Activated CD4-positive, alpha-beta T cell treated with anti-CD3 and anti-CD28 coated beads for 36 hours (primary cell): Measurements from ENCODE around the gene POU4F1. TPM values are rescaled to one million over a fixed set of nuclear protein-coding genes. Genes with fewer than 3 reads are reported as not detected.
A peak's percentile ranks its signal among the peaks of the same experiment; 100 is the strongest.

Source experiments
- ATAC-seq: fragments of 200-7000 bp; cut with Tn5 transposase; one replicate; pipeline ENCODE4 v1.10.0; 2021; ENCODE audit warnings: mild to moderate bottlenecking, moderate library complexity
- CTCF ChIA-PET: fragments of 350-600 bp; sonication (Branson Sonifier 250); formaldehyde crosslinking; loops from one replicate; lab custom pipeline; 2021; ENCODE audit warnings: antibody characterized with exemption; lab: Charles Lee
- POLR2A ChIA-PET: fragments of 350-600 bp; sonication (Branson Sonifier 250); formaldehyde crosslinking; loops from one replicate; lab custom pipeline; 2021; ENCODE audit warnings: antibody characterized with exemption, inconsistent platforms; lab: Charles Lee
- DNase-seq: peaks from one replicate; pipeline ENCODE4 v3.0.0-alpha.2; 2020
- H3K27ac Mint-ChIP-seq: one replicate; pipeline ENCODE4 v1.8.0; 2021; ENCODE audit warnings: mixed read lengths
- H3K27me3 Mint-ChIP-seq: one replicate; pipeline ENCODE4 v1.8.0; 2021; ENCODE audit warnings: mixed read lengths
- H3K36me3 Mint-ChIP-seq: one replicate; pipeline ENCODE4 v1.8.0; 2021; ENCODE audit warnings: low read depth, mixed read lengths
- H3K4me1 Mint-ChIP-seq: one replicate; pipeline ENCODE4 v1.8.0; 2021; ENCODE audit warnings: mixed read lengths
- H3K4me3 Mint-ChIP-seq: one replicate; pipeline ENCODE4 v1.8.0; 2021; ENCODE audit warnings: mild to moderate bottlenecking, moderate library complexity, mixed read lengths
- H3K9me3 Mint-ChIP-seq: one replicate; pipeline ENCODE4 v1.8.0; 2021; ENCODE audit warnings: low read depth, mixed read lengths
- intact Hi-C, 2 experiments: fragments of 100-400 bp; cut with DNase I in 1 of 2; cut with micrococcal nuclease in 1 of 2; formaldehyde crosslinking; loops; one replicate each; pipeline versions ENCODE4 v1.14.2 to v1.15.1; 2022 to 2024; cut with DNase I, micrococcal nuclease
- total RNA-seq, 2 experiments: library from RNA; stranded (reverse); gene quantifications; one replicate each; pipeline ENCODE4 v1.2.3, GENCODE V29; 2021

The POU4F1 gene
- total RNA-seq, 2 experiments from 2014 or later = 0.21 to 0.26 TPM

DNA sequence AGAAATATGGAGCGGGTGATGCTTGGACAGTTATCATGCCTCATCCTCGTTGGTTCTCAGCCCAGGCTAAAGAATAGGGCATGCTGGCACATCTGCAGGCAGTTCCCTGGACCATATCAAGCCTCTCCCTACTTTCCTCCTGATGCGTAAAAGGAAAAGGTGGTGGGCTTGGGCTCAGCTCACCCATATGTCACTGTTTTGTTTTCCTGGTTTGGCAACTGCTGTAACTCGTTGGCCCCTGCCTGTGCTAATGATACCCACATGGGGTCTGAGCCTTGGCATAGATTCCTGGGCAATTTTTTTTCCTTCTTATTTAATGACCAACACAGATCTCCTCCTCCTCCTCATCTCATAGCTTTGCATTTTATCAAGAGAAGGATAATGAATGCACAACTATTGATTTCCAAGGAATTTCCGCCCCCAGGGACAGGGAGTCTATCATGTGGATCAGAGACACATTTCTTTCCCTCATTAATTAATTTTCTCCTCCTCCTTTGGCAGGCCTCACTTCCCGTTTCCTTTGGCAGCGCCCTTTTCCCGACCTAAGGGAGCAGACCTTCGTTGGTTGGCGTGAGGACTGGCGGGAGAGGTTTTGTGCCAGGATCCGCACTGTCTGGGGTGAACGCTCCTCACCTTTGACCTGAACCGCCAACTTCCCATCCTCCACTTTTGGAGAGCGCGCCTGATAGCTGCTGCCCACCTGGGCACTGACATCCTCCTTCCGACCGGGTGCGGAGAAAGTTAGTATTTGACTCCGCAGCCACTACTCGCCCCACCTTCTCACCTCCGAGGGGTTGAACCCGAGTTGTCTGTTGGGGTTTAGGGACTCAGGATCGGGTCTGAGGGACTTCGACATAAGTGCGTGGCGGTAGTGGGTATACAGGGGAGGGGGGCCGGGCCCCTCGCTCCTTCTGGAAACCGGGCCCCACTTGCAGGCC is 3.4 kb upstream of the POU4F1 start:
- CTCF ChIA-PET = interaction anchor here (0.6 kb wide), 1 partner anchor 48 kb away, joined by 3 read pairs; no protein-coding TSS in a partner anchor
- intact Hi-C loops = loop anchor here in 1 of 2 experiments (5.0 kb wide), 1 partner anchor 909 kb away; the partner anchor contains the start of gene SLAIN1
- ATAC-seq (no peak), DNase-seq (no peak)
- Mint-ChIP-seq H3K4me1 (peaks cover 45% of the 10 kb centered on the region), H3K27ac (no peak overlapping the region), H3K9me3 (no peaks in the 10 kb centered on the region), H3K4me3 (no peak overlapping the region), H3K27me3 (peaks cover 81% of the 10 kb centered on the region), H3K36me3 (no peaks in the 10 kb centered on the region)
- POLR2A ChIA-PET = no interaction called here

DNA sequence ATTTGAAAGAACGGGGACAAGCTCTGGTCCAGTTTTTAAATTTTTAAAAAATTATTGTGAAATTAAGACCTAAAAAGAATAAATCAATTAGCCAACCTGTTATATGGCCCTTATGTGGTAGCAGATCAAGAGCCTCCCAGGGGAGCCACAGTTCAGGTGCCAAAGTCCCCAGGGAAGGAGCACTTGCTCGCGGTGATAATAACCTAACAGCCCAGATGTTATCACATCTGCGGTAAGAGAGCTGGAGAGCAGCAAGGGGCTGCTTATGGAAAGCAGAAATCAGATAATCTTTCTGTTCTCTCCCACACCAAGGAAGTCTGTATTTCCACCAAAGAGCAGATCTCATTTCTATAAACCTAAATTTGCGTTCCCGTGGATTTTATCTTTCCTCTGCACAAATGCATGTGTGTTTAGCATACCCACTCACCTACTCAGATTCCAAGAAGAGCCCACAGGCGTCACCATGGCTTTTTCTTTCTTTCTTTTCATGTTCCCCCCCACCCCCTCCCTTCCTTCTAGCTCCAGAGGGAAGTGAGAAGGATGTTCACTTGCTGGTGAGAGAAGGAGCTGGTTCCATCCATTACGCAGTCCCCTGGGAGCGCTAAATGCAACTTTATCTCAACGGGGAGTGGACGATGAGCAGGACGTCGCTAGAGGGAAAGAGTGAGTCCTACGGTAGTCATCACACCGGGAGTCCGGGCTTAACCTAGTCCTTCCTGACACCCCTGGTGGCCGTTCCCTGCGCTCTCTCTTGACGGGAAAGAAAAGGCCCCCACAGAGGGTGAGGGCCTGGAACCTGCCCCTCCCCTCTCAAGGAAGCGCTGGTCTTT is 1.6 kb upstream of the POU4F1 start:
- CTCF ChIA-PET = no interaction called here
- no peak overlapping the region for H3K27ac Mint-ChIP-seq
- H3K27me3 Mint-ChIP-seq = peaks cover 83% of the 10 kb centered on the region
- ATAC-seq (no peak), DNase-seq (no peak)
- peaks cover 49% of the 10 kb centered on the region for H3K4me1 Mint-ChIP-seq
- H3K36me3 Mint-ChIP-seq = no peaks in the 10 kb centered on the region
- no peak overlapping the region for H3K4me3 Mint-ChIP-seq
- H3K9me3 Mint-ChIP-seq = no peaks in the 10 kb centered on the region
- POLR2A ChIA-PET = no interaction called here
- intact Hi-C loops = loop anchor here in 1 of 2 experiments (2.0 to 5.0 kb wide), 3 partner anchors 54 to 908 kb away; partner anchors contain the start of genes OBI1 and SLAIN1

DNA sequence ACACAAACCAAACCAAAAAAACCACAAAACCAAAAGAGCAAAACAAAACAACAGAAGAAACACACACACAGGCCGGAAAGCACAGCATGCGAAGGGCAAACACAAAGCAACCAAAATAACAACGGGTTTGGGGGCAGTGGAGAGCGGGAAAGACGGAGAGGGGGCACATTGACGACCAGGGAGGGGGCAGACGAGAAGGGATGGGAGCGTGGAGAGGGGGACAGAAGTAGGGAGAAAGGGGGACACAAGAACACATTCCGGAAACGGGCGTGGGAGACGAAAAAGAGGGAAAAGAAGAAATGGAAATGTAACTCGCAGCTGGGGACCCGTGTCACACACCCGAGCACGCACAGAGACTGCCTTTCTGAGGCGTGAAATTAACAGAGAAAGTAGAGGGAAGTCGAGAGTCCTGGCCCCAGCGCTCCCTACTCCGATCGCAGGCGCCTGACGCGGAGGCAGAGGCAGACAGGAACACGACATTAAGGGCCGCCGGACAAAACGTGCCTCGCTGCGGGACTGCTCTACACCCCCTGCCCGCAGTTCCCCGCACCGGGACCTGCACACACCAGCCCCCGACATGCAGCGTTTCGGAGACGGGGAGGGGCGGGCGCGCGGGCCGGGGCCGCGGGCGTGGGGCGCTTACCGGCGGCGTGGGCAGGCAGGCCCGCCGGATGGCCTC is 652 bp downstream of the POU4F1 start:
- ATAC-seq (peak; percentile 25), DNase-seq (peak; percentile 48)
- Mint-ChIP-seq H3K27ac (no peak overlapping the region), H3K27me3 (peaks cover 81% of the 10 kb centered on the region), H3K36me3 (no peaks in the 10 kb centered on the region), H3K4me1 (peaks cover 39% of the 10 kb centered on the region), H3K4me3 (peak overlapping the region; percentile 67), H3K9me3 (peaks cover 2% of the 10 kb centered on the region)
- intact Hi-C loops = loop anchor here (1.0 to 5.0 kb wide), 3 partner anchors 7 to 465 kb away; partner anchors contain the start of gene OBI1 (in 1 of the 2)
- ChIA-PET POLR2A (no interaction called here), CTCF (no interaction called here)

DNA sequence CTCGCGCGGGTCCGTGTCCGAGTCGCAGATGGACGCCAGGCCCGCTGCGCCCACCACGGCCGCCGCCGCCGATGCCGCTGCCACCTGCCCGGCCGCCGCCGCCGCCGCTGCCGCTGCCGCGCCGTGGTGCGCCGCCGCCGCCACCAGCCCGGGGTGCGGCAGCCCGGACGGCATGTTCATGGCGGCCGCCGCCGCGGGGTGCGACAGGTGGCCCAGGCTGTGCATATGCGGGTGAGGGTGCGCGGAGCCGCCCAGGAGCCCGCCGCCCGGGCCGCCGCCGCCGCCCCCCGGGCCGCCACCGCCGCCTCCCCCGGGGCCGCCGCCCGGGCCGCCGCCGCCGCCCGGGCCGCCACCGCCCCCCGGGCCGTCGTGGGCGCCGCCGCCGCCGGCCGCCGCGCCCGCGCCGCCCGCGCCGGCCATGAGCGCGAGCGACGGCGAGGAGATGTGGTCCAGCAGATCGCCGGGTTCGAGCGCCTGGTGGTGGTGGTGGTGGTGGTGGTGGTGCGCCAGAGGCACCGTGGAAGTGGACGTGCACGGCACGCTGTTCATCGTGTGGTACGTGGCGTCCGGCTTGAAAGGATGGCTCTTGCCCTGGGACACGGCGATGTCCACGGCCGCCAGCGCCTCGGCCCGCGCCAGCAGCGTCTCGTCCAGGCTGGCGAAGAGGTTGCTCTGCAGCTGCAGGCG is 1.3 kb downstream of the POU4F1 start:
- DNase-seq = peak; percentile 27
- H3K27ac Mint-ChIP-seq = no peak overlapping the region
- intact Hi-C loops = loop anchor here (2.0 to 5.0 kb wide), 2 partner anchors 57 to 465 kb away; partner anchors contain the start of gene OBI1 (in 1 of the 2)
- no peak for ATAC-seq
- ChIA-PET CTCF (no interaction called here), POLR2A (no interaction called here)
- peak overlapping the region; percentile 67 for H3K4me3 Mint-ChIP-seq
- peaks cover 2% of the 10 kb centered on the region for H3K9me3 Mint-ChIP-seq
- H3K27me3 Mint-ChIP-seq = peaks cover 82% of the 10 kb centered on the region
- peaks cover 33% of the 10 kb centered on the region for H3K4me1 Mint-ChIP-seq
- H3K36me3 Mint-ChIP-seq = no peaks in the 10 kb centered on the region

DNA sequence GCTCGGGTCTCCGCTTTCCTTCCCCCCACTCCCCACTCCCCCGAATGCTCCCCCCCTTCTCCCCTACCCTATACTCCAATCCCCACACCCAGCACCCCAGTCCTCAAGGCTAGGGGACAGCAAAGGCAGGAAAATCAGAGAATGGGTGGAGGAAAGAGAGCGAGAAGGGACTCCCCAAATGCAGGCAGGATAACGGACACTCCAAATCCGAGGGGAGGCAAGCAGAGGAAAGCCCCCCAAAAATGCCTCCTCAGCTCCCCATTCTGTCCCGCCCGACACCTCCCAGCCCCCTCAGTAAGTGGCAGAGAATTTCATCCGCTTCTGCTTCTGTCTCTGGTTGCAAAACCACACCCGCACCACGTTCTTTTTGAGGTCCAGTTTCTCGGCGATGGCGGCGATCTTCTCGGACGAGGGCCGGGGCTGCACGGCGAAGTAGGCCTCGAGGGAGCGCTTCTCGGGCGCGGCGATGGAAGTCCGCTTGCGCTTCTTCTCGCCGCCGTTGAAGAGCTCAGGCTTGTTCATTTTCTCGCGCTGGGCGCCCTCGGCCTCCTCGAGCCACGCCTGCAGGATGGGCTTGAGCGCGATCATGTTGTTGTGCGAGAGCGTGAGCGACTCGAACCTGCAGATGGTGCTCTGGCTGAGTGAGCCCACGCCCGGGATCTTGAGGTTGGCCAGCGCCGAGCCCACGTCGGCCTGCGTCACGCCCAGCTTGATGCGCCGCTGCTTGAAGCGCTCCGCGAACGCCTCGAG is 2.1 kb downstream of the POU4F1 start:
- Mint-ChIP-seq H3K4me3 (peak overlapping the region; percentile 43), H3K9me3 (peaks cover 2% of the 10 kb centered on the region), H3K27ac (no peak overlapping the region), H3K27me3 (peaks cover 78% of the 10 kb centered on the region), H3K36me3 (no peaks in the 10 kb centered on the region), H3K4me1 (peaks cover 27% of the 10 kb centered on the region)
- peak; percentile 51 for DNase-seq
- peak; percentile 8 for ATAC-seq
- intact Hi-C loops = loop anchor here in 1 of 2 experiments (5.0 kb wide), 1 partner anchor 464 kb away; no protein-coding TSS in a partner anchor
- ChIA-PET POLR2A (no interaction called here), CTCF (no interaction called here)

DNA sequence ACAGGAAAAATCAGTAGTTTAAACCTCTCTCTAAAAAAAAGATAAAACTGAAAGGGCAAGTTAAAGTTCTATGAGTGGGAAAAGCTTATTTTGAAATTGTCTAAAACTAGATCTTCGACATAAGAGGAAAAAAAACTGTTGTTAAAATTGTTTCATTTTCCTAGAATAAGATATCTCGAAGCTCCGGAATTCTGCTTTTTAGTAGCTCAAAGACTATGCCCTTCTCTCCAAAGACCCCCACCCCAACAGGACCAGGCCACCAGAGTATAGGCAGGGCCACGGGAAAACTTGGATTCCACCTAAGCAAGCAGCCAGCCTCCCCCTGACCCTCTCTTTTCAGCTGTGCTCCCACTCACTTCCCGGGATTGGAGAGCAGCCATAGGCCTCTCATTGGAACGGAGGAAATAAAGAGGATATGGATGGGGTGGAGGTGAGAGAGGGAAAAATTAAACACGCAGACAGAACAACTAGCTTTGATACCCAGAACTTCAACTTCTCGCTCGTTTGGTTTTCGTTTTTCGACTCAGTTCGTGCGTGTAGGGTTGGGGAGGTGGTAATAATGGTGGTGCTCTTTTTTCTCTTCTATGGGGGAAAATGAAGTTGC is 3.0 kb downstream of the POU4F1 start:
- CTCF ChIA-PET = interaction anchor here (0.7 kb wide), 1 partner anchor 378 kb away, joined by 3 read pairs; no protein-coding TSS in a partner anchor

DNA sequence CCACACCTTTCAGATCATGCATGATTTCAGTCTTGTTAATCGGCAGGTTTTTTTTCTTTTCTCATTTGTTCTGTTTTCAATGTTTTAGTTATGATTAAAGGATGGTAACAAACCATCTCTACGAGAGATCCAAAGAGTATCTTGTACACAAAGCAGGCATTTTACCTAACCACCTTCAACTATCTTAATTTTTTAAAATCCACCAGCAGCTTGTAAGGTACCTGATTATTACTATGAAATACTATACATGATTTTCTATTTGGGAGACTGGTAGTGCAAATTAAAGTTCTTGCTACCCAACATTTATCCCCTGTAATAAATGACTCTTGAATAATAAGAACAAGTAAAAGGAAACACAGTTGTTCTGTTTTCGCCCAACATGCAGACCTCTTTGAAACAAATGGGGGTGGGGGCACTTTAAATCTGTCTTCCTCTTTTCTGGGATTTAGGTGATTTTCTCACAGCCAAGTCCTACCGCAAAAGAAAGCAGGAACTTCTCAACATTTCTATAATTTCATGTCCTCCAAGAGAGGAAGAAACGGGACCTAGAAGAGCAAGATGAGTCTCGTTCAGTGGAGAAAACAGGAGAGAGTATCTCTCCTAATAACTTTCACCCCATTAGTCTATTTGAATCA is 3.6 kb downstream of the POU4F1 start:
- H3K27me3 Mint-ChIP-seq = peaks cover 72% of the 10 kb centered on the region
- DNase-seq (no peak), ATAC-seq (no peak)
- peaks cover 25% of the 10 kb centered on the region for H3K4me1 Mint-ChIP-seq
- H3K27ac Mint-ChIP-seq = no peak overlapping the region
- H3K9me3 Mint-ChIP-seq = peaks cover 2% of the 10 kb centered on the region
- intact Hi-C loops = loop anchor here in 1 of 2 experiments (5.0 kb wide), 3 partner anchors 462 to 1743 kb away; partner anchors contain the start of genes EDNRB and SPRY2
- POLR2A ChIA-PET = no interaction called here
- no peaks in the 10 kb centered on the region for H3K36me3 Mint-ChIP-seq
- no peak overlapping the region for H3K4me3 Mint-ChIP-seq
- CTCF ChIA-PET = interaction anchor here (0.7 kb wide), 1 partner anchor 378 kb away, joined by 3 read pairs; no protein-coding TSS in a partner anchor

More for the DNA sequence above, 3.0 kb downstream of the POU4F1 start:
- DNase-seq = no peak
- intact Hi-C loops = loop anchor here in 1 of 2 experiments (5.0 kb wide), 1 partner anchor 463 kb away; no protein-coding TSS in a partner anchor
- no peak for ATAC-seq
- H3K9me3 Mint-ChIP-seq = peaks cover 2% of the 10 kb centered on the region
- no peaks in the 10 kb centered on the region for H3K36me3 Mint-ChIP-seq
- H3K27ac Mint-ChIP-seq = no peak overlapping the region
- peak overlapping the region; percentile 43 for H3K4me3 Mint-ChIP-seq
- H3K4me1 Mint-ChIP-seq = peaks cover 27% of the 10 kb centered on the region
- H3K27me3 Mint-ChIP-seq = peaks cover 73% of the 10 kb centered on the region
- POLR2A ChIA-PET = no interaction called here

DNA sequence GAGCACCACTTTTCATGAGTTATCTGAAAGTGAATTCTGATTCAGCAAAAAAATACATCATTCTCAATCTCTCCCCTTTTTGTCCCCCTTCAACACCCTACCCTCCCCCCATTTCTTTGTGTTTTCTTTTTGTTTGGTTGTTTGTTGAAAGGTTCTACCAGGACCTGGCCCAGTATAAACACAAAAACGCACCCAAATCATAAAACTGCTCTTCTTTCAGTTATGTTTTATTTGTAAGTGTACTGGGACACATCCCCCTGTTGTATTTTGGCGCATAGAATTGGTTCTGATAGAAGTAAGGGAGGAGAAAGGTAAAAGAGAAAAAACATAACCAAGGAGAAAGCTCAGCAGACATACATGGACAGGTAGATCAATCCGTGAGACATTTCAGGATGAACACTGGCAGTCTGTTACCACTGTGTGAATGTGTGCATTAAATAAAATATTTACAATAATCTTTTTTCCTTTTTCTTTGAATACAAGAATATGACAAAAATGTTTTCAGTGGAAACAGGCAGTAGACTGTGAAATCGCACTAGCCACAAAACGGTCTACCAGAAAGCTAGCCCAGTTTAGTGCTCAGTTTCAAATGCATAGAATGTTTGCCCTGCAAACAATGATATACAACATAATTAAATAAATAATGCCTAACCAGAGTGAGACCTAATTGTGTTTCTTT is 4.2 kb downstream of the POU4F1 start:
- POLR2A ChIA-PET = no interaction called here
- H3K4me1 Mint-ChIP-seq = peaks cover 23% of the 10 kb centered on the region
- ATAC-seq (no peak), DNase-seq (no peak)
- CTCF ChIA-PET = no interaction called here
- intact Hi-C loops = loop anchor here in 1 of 2 experiments (5.0 kb wide), 2 partner anchors 682 to 1743 kb away; partner anchors contain the start of genes EDNRB and SPRY2
- H3K9me3 Mint-ChIP-seq = peaks cover 2% of the 10 kb centered on the region
- H3K27ac Mint-ChIP-seq = no peak overlapping the region
- H3K27me3 Mint-ChIP-seq = peaks cover 74% of the 10 kb centered on the region
- no peak overlapping the region for H3K4me3 Mint-ChIP-seq
- no peaks in the 10 kb centered on the region for H3K36me3 Mint-ChIP-seq
